ENCODE data around the gene GPBP1. TPM values are rescaled to one million over a fixed set of nuclear protein-coding genes. Genes with fewer than 3 reads are reported as not detected.
"Not testable (repeated sequence)": the region's sequence is repeated elsewhere in the genome, so short reads cannot be mapped to it uniquely, and the experiment has no call there.

Gene GPBP1
- total RNA-seq, 4 donors from 2014 or later: 53.5 to 171 (median 99.6) TPM

- no peak for DNase-seq
- Histone ChIP-seq H3K36me3 (no peaks in the 10 kb centered on the region), H3K9me3 (no peaks in the 10 kb centered on the region), H3K4me1 (no peaks in the 10 kb centered on the region), H3K27ac (no peak overlapping the region), H3K27me3 (no peaks in the 10 kb centered on the region), H3K4me3 (no peak overlapping the region)
- no peak for TF ChIP-seq POLR2A (IDR thresholded peaks at IDR 0.05)
- TF ChIP-seq CTCF (IDR thresholded peaks at IDR 0.05): no peak
- intact Hi-C loops (cut with DNase I; ENCODE audit: low total_unique reads): no loop called here
These were observed 130.1 kb downstream of the GPBP1 start for GRCh38 chr5:57303985-57304384.

- TF ChIP-seq POLR2A (IDR thresholded peaks at IDR 0.05) (no peak), CTCF (IDR thresholded peaks at IDR 0.05) (no peak)
- Histone ChIP-seq H3K27ac (no peak overlapping the region), H3K4me1 (no peaks in the 10 kb centered on the region), H3K36me3 (no peaks in the 10 kb centered on the region), H3K9me3 (no peaks in the 10 kb centered on the region), H3K4me3 (no peak overlapping the region), H3K27me3 (no peaks in the 10 kb centered on the region)
- DNase-seq: no peak
- intact Hi-C loops (cut with DNase I; ENCODE audit: low total_unique reads): no loop called here
These were observed 131.1 kb downstream of the GPBP1 start for GRCh38 chr5:57304931-57305330.

- Histone ChIP-seq H3K9me3 (no peaks in the 10 kb centered on the region), H3K27ac (no peak overlapping the region), H3K36me3 (no peaks in the 10 kb centered on the region), H3K4me1 (no peaks in the 10 kb centered on the region), H3K27me3 (no peaks in the 10 kb centered on the region), H3K4me3 (no peak overlapping the region)
- no peak for TF ChIP-seq POLR2A (IDR thresholded peaks at IDR 0.05)
- TF ChIP-seq CTCF (IDR thresholded peaks at IDR 0.05): no peak
- no peak for DNase-seq
- intact Hi-C loops (cut with DNase I; ENCODE audit: low total_unique reads): no loop called here
These were observed 132.5 kb downstream of the GPBP1 start for GRCh38 chr5:57306359-57306758.

GRCh38 chr5:57307516-57307915 is 133.7 kb downstream of the GPBP1 start:
- Histone ChIP-seq H3K27me3 (no peaks in the 10 kb centered on the region), H3K36me3 (no peaks in the 10 kb centered on the region), H3K4me1 (no peaks in the 10 kb centered on the region), H3K27ac (no peak overlapping the region), H3K9me3 (no peaks in the 10 kb centered on the region), H3K4me3 (no peak overlapping the region)
- no peak for TF ChIP-seq CTCF (IDR thresholded peaks at IDR 0.05)
- TF ChIP-seq POLR2A (IDR thresholded peaks at IDR 0.05): no peak
- DNase-seq: no peak
- intact Hi-C loops (cut with DNase I; ENCODE audit: low total_unique reads): no loop called here

GRCh38 chr5:57309022-57309421 is 135.2 kb downstream of the GPBP1 start:
- H3K9me3 ChIP-seq; H3K36me3 ChIP-seq; intact Hi-C loops (cut with DNase I; ENCODE audit: low total_unique reads); H3K4me1 ChIP-seq; H3K27me3 ChIP-seq; H3K27ac ChIP-seq; H3K4me3 ChIP-seq; DNase-seq: not testable (repeated sequence)

- TF ChIP-seq POLR2A (IDR thresholded peaks at IDR 0.05) (no peak), CTCF (IDR thresholded peaks at IDR 0.05) (no peak)
- H3K36me3 ChIP-seq: no peaks in the 10 kb centered on the region
- no peak overlapping the region for H3K27ac ChIP-seq
These were observed 137.4 kb downstream of the GPBP1 start for GRCh38 chr5:57311251-57311650.

More at GRCh38 chr5:57311251-57311650, 137.4 kb downstream of the GPBP1 start:
- no peak for DNase-seq
- no peaks in the 10 kb centered on the region for H3K27me3 ChIP-seq
- intact Hi-C loops (cut with DNase I; ENCODE audit: low total_unique reads): no loop called here
- H3K4me3 ChIP-seq: no peak overlapping the region
- H3K4me1 ChIP-seq: no peaks in the 10 kb centered on the region
- no peaks in the 10 kb centered on the region for H3K9me3 ChIP-seq
